Activated CD8-positive, alpha-beta memory T cell treated with anti-CD3 and anti-CD28 coated beads for 48 hours (primary cell): Measurements from ENCODE around the gene XIST.
"Not testable (repeated sequence)": the region's sequence is repeated elsewhere in the genome, so short reads cannot be mapped to it uniquely, and the experiment has no call there.

ENCODE experiments used
- DNase-seq, 3 experiments: peaks; one replicate each; pipeline ENCODE4 v3.0.0-alpha.2; 2020; ENCODE audit warnings: low read depth in 2 of 3, low spot score in 2 of 3

XIST gene

DNA sequence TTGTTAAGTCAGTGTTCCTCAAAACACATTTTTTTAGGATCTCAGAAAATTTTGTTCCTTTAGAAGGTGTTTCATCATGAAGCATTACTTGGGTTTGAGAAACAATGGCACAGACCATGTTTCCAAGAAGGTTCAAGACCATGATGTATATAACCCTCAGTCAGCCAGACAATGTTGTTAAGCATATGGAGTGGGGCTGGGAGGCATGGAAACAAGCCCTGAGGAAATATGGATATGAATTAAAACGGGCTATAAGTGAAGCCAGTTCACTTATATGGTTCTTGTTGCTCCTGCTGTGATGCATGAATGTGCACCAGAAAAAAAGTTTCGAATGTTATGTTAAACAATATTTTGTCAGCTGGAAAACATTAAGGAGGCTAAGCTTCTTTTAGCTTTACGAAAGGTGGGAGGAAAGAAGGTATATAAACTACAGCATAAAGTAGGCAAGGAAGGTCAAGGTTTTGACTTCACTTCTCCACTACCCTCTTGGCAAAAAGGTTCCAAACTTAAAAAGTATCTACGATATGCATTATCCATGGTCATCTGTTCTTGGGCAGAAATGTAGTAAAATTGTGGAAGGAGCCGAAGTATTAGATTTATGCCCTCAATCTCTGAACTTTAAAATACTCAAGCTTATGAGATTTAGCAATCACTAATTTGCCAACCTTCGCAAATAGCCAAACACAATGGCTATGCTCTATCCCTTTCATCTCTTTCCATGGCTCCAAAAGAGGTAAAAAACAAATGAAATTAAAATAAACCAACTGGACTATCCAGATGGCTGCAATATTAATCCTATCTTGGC, 12.2 kb downstream of the XIST start:
- DNase-seq: no peak

DNA sequence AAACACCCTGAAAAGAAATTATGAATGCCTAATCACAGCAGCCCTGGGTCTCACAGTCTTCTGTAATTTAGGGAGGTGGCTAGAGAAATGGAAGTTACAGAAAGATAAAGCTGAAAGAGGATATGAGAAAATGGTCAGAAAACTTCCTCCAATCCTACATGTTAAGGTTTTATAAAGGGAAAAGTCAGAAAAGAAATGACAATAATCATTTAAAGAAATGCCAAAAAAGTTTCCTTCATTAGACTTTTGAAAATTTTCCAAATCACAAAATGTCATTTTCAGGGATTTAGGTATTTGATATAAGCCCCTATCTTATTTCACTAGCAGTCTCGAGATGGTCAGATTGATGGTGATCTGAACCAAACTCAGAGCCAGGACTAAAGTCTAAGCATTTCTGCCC, 13.4 kb downstream of the XIST start:
- DNase-seq: no peak

DNA sequence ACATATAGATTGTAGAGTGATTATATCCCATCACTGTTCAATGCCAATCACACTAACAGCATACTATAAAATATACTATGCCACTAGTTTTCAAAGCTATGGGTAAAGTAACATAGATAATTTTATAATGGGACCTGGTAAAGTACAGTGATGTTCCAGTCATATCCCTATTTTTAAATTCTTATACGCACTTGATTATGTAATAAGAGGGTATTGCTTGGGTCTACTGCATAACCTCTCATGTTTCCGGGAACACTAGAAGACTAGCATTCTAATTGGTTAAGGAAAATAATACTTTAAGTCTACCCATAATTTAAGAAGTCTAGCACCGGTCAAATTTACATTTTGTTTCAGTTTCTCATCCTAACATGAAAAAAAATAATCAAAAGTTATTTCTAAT, 14.4 kb downstream of the XIST start:
- no peak for DNase-seq

DNA sequence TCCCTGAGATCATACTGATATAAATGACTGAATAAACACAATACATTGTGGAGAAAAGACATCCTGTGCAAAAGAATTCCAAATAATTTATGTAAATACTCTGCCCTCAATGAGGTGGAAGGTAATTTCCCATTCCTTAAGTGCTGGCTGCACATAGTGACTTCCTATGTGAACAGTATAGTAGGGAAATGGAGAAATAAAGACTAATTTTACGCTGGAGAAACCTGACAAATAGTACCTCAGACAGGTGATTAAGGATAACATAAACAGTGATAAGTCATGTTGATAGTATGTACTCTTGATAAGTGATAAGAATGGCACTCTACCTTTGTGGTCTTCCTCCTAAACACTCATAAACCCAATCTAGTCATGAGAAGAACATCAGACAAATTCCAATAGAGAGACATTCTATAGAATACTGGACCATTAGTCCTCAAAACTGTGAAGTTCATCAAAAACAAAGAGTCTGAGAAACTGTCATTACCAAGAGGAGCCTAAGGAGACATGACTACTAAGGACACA, 15.5 kb downstream of the XIST start:
- DNase-seq: no peak

GRCh38 chrX:73834219-73834618, 18.3 kb downstream of the XIST start:
- no peak for DNase-seq

- no peak for DNase-seq
Measured at GRCh38 chrX:73832319-73832718, 20.2 kb downstream of the XIST start.

- no peak for DNase-seq
Measured at GRCh38 chrX:73831500-73831899, 21.0 kb downstream of the XIST start.

DNA sequence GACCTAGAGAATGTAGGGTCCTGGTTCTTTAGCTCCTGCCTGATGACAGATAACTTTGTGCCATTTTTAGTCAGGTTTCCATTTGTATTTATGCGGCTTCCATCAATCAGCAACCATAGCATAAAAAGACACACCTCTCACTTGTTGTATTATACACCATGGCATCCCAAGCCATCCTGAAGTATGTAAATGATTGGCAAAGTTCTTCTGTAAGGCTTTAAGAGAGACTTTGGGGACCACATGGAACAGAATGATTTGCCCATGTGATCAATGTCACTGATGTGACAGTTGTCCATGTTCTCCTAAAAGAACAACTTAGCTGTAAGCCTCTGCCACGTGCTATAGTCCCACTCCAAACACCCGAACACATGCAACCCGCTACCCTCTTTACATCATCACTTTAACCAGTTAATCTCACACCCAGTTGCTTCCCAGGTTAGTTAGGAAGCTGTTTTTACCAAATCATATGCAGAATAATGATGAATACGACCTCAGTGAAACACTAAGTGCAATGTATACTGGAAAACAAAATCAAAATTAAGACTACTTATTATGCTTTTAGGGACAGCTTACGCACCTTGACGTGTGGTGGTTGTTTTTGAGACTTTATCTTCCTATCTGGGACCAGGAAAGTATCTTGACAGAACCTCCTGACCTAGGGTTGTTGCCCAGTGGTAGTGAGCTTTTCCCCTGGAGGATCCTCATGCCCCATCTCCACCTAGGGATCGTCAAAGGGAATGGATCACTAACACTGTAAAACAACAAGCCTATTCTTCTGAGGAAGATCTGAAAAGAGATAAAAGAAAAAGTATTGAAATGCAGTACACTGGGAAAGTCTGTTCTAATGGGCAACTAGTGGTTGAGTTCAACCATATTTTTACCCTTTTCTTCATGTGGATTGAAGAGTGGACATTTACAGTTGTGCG, 21.8 kb downstream of the XIST start:
- DNase-seq: no peak

DNA sequence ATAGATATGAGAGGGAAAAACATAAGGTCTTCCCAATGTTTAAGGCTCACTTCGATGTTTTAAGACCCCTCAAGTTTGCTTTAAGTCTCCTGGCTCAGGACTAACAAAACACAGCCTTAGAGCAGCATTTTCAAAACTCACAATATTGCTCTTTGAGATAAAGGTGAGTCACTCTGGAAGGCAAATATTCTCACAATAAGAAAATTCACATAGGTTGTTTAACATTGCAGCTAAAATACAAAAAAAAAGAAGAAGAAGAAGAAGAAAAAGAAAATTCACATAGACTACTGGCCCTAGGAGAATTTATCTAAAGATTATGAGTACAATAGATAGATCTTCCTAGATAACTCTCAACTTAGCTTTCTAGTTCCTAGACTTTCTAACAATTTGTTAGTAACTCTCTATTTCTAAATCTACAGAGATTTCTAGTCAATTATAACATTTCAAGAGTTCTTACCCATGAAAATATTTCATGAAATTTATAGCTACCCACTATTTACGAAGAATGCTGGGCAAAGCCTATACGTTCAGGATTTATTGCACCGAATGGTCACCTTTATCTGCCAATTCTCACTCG, 22.5 kb downstream of the XIST start:
- no peak for DNase-seq

DNA sequence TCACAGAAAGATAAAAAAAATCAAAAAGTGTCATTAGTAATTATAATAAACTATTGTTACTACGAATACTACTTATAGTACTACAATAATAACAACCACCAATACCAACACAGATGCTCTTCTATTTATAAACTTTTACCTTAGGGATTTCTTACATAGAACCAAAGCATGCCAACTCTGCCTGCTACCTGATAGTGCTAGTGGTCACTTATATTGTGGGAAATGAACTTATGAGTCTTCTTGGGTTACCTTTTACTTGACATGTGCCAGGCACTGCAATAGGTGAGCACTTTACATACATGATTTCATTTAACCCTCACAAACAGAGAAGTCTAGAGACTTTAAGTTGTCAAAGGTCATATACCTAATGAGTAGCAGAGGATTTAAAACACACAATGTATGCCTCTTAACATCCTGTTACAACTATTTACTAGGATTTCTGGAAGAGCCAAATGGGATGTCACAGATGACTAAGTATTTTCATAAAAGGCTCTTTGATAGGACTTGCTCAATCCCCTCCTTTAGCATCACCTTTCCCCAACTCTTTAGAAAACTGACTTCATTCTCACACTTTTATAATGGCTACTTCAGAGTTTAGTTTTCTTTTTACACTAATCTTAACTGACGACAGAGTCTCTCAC, 24.3 kb downstream of the XIST start:
- no peak for DNase-seq

GRCh38 chrX:73827406-73827805, 25.1 kb downstream of the XIST start:
- no peak for DNase-seq

DNA sequence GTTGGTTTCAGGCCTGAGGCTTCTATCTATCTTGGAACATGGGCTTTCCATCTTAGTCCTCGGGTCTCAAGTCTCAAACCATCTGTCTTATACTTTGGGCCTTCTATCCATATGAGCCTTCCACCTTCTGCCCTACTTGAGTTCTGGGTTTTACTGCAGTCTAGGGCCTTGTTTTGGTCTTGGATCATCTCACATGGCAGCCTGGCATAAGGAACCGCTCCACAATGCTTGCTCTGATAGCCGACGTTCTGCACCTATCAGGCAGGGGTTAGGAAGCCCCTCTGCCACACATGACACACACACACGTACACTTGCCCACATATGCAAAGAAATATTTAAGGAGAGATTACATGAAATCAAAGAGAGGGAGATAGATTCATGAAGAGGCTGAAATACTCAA, 25.5 kb downstream of the XIST start:
- no peak for DNase-seq

DNA sequence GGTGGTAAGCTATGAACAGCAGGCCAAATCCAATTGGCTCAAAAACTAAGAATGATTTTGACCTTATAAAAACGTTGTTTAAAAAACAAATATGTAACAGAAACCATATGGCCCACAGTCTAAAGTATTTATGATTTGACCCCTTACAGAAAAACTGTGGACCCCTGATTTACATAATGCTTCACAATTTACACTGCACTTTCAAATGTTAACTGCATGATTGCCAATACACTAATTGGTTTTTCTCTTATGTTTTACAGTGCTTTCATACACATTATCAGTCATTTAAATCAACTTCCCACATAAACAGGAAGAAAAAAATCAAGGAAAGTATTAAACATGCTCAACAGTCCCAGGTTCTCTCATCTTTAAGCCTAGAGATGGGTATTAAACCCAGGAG, 26.9 kb downstream of the XIST start:
- DNase-seq: no peak

GRCh38 chrX:73823473-73824004, 29.0 kb downstream of the XIST start:
- DNase-seq: no peak

DNA sequence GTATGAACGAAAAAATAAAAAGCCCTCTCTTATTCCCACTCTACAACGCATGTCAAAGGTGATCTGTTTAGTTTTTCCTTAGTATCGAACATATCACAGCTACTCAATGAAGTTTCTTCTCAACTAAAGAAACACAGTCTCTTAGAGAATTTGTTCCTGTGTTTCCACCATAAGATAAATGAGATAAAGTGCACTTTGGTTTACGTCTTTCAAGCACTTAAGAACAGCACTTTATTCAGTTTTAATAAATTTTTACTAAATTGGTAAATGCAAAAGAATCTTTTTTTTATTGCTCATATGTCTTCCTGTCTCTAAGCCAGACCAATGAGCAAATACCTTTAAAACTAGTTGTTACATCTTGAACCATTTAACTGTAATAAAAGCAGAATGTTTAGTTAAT, 29.7 kb downstream of the XIST start:
- no peak for DNase-seq

- DNase-seq: no peak
Measured at GRCh38 chrX:73821921-73822559, 30.5 kb downstream of the XIST start.

- not testable (repeated sequence) for DNase-seq
Measured at GRCh38 chrX:73819864-73820558, 32.5 kb downstream of the XIST start.

DNA sequence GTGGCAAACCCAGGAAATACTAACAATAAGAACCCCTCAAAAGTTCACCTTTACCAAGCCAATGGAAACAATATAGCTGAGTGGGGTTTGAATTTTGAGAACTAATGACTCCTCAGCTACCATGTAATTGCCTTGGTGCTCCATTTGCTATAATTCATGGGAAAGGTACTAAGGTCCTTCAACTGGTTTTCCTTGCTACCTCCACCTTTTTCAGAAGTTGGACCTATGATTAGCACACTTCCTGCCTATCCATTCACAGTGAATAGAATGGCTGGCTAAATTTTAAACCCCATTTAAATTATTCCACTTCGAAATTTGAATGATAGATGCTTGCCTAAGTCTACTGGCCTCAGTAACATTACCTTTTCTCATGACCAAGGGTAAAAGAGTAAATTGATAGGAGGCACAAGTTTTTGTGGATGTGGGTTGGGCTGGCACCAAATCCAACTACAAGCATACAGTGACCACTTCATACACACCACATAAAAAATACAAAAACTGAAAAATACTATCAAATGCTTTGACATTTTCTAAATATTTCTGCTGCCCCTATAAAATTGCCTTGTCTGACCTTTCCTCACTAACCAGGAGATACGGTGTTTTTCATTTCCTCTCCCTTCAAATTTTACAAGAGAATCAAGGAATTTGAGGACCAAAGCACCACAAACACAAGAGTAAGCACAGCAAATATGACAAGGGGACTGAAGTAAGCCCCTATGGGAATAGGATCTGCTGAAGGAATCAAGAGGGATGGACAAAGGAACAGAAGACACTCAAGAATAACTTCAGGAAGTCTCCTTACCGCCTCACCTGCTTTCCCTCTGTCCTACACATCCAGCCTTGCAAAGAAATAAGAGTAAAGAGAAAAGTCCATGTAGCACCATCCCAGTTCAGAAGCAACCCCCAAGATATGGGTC, 34.1 kb downstream of the XIST start:
- no peak for DNase-seq
